GM18499 (cell line): ENCODE measurements around the gene SHKBP1.

Experiments
- ATAC-seq: cut with Tn5 transposase; IDR thresholded peaks from one replicate; pipeline ENCODE4 v1.9.1; 2021; ENCODE audit warnings: moderate number of reproducible peaks; ENCODE audit not compliant: insufficient read depth, unreplicated experiment

Gene SHKBP1

GRCh38 chr19:40630571-40631160, 54.0 kb downstream of the SHKBP1 start:
- ATAC-seq: no peak

- ATAC-seq: no peak
These were observed 55.8 kb downstream of the SHKBP1 start for GRCh38 chr19:40632311-40633036.

- ATAC-seq: no peak
These were observed 56.5 kb downstream of the SHKBP1 start for GRCh38 chr19:40633207-40633606.

GRCh38 chr19:40638327-40638726, 61.7 kb downstream of the SHKBP1 start:
- ATAC-seq: no peak

- ATAC-seq: no peak
These were observed 62.9 kb downstream of the SHKBP1 start for GRCh38 chr19:40639638-40639982.

GRCh38 chr19:40640744-40641143, 64.1 kb downstream of the SHKBP1 start:
- ATAC-seq: no peak
